SH-SY5Y (cell line): ENCODE data around the gene OR13C3.

Experiments
- GATA2 ChIP-seq: IDR thresholded peaks from 2 replicates; pipeline ENCODE4 v1.6.1; 2011; ENCODE audit warnings: mild to moderate bottlenecking, low read depth, low read length
- GATA3 ChIP-seq: IDR thresholded peaks from 2 replicates; pipeline ENCODE4 v1.6.1; 2011; ENCODE audit warnings: low read depth, mild to moderate bottlenecking, low read length, moderate library complexity

DNA sequence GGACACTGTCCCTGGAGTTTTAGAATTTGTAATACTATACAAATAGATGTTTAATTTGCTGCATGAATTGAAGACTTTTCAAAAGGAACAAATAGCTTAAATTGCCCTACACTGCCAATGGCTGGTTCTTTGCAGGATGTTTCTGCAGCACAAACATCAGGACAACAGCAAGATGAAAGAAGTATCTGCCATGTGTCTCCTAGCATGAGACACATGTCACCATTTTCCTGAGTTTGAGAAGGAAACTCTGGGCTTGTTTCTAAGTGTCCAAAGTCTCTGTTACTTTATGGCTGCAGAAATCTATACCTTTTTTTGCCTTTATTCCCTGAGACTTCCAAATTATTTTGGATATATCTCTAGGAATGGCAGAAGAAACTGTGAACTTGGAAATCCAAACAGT, 33.2 kb downstream of the OR13C3 start:
- no peak for TF ChIP-seq GATA2
- TF ChIP-seq GATA3 = no peak
